HCT116 (cell line): ENCODE results near the gene BAIAP2L1.

Experiments
- CEBPB ChIP-seq: IDR thresholded peaks from 2 replicates; pipeline ENCODE4 v1.6.1; 2012; ENCODE audit warnings: low read depth
- TF ChIP-seq, protein P1 (sequence below), 3 experiments: fragments of 200-600 bp in 1 of 3; sonication (generic) in 1 of 3; IDR thresholded peaks in 2 of 3; conservative IDR thresholded peaks in 1 of 3; 2 replicates each; pipeline ENCODE4 v1.5.1; 2012 to 2017; ENCODE audit warnings: low read depth in 2 of 3, low read length in 2 of 3, antibody characterized with exemption in 1 of 3, borderline replicate concordance in 1 of 3, control low read depth in 1 of 3, mild to moderate bottlenecking in 1 of 3, mixed read lengths in 1 of 3, mixed run types in 1 of 3, moderate library complexity in 1 of 3; ENCODE audit not compliant: insufficient read depth in 1 of 3

DNA sequence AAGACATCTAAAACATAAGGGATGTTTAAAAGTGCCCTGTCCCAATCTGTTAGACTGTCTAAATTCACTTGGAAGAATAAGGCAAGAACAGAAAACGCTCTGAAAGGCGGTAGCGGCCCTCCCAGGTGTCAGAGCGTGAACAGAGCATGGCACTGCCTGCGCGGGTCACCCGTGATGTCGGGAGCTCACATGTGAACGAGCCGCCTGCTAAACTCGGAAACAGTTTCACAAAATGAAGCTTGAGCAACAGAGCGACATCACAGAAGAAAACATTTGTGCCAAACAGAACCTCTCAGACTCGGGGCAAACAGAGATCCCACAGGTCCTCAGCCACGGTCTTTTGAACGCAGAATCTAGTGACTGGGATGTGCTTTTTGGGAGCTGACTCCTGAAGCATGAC is 106.6 kb downstream of the BAIAP2L1 start:
- TF ChIP-seq, protein P1, sequence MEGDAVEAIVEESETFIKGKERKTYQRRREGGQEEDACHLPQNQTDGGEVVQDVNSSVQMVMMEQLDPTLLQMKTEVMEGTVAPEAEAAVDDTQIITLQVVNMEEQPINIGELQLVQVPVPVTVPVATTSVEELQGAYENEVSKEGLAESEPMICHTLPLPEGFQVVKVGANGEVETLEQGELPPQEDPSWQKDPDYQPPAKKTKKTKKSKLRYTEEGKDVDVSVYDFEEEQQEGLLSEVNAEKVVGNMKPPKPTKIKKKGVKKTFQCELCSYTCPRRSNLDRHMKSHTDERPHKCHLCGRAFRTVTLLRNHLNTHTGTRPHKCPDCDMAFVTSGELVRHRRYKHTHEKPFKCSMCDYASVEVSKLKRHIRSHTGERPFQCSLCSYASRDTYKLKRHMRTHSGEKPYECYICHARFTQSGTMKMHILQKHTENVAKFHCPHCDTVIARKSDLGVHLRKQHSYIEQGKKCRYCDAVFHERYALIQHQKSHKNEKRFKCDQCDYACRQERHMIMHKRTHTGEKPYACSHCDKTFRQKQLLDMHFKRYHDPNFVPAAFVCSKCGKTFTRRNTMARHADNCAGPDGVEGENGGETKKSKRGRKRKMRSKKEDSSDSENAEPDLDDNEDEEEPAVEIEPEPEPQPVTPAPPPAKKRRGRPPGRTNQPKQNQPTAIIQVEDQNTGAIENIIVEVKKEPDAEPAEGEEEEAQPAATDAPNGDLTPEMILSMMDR (IDR thresholded peaks at IDR 0.05 in 2 of 3, conservative IDR thresholded peaks at IDR 0.05 in 1 of 3; ENCODE audit: borderline replicate concordance in 1 of 3, insufficient read depth in 1 of 3, low read depth in 2 of 3, low read length in 2 of 3), result no peak
- no peak for TF ChIP-seq CEBPB
